Limb (tissue), 2 donors: ENCODE measurements around the gene COX19.
"Not testable (repeated sequence)": the region's sequence is repeated elsewhere in the genome, so short reads cannot be mapped to it uniquely, and the experiment has no call there.

Experiments
- DNase-seq, 2 donors: peaks; one replicate each; pipeline ENCODE4 v3.0.0-alpha.2; 2016; ENCODE audit errors: extremely low spot score in 2 of 2

Gene COX19

GRCh38 chr7:1011297-1012003, 36.1 kb upstream of the COX19 start:
- no peak for DNase-seq

DNA sequence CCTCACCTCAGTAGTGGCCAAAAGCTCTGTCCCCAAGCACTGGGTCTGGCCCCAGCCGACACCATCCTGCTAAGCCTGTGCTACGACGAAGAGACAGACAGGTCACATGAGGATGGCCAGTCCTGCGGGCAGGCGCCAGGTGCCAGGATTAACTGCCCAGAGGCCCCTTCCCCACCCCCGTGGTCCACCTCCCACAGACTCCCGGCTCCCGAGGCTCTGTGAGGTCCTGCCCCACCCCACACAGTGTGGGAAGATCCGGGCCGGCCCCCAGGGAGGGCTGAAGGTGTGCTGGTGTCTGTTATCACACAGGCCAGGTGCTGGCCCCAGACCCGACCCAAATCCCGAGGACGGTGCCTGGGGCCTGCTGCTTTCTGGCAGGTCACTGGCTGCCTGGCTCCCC, 34.9 kb upstream of the COX19 start:
- no peak for DNase-seq

DNA sequence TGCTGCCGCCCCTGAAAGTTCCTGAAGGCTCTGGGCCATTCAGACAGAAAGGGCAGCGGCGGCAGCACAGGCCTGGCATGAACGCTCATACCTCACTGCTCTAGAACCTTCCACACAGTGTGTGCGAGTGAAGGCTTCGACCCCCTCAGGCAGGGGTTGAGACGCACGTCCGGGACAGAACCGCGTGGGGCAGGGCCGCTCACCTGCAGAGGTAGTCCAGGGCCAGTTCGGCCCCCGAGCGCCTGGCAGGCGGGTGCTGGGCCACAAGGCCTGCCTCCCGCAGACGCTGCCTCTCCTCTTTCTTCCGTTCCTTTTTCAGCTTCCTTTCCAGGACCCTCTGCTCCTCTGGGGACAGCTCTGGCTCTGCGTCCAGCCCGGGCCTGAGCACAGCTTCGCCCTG, 34.4 kb upstream of the COX19 start:
- DNase-seq = no peak

GRCh38 chr7:1008733-1009363, 33.5 kb upstream of the COX19 start:
- DNase-seq = no peak

GRCh38 chr7:1007901-1008300, 32.6 kb upstream of the COX19 start:
- no peak for DNase-seq

DNA sequence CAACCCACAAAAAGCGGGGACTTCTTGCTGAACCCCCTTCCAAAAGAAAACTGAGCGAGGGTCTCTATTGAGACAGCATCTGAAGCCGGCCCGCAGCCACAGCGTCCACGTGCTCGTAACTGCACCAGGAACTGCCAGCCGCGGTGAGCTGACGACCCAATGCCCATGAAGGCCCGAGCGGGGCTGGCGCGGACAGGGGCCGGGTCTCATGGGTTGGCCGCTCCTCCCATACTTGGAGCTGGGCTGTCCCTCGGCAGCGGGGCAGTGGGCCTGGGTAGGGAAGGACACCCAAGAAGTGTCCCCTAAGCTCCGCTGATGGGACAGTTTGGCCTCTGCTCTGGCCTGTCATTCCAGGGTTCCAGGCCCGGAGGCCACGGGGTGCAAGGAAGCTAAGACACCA, 30.0 kb upstream of the COX19 start:
- no peak for DNase-seq

DNA sequence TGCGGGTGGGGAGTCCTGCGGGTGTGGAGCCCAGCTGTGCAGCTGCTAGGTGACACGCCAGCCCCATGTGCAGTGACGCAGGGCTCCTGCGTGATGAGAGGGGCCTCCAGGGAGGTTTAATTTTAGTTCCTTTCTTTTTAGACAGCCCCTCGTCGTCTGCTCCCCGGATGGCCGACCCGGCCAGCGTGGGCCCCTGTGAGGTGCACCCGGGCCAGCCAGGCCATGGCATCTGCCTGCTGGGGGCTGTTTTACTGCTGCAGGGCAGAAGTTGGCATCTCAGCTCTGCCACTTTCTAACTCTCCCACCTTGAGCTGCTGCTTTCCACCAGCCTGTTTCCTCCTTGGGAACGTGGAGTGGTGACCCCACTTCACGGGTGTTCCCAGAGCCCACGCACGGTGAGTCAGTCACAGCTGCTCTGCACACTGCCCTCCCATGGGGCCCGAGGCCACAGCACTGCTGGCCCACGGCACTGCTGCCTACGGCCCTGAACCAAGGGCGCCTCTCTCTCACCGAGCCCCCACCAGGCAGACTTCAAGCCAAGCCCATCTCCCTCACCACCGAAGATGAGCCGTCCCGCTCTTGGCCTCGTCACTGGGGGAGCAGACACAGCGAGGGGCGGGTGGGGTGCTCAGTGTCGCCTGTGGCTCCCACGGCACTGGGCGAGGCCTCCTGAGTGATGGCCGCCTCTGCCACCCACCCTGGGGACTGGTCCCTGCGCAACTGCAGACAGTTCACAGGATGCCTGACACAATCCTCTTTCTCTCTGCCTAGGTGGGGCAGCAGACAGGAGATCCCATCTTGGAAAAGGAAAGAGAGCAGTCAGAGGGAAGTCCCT, 28.9 kb upstream of the COX19 start:
- no peak for DNase-seq

DNA sequence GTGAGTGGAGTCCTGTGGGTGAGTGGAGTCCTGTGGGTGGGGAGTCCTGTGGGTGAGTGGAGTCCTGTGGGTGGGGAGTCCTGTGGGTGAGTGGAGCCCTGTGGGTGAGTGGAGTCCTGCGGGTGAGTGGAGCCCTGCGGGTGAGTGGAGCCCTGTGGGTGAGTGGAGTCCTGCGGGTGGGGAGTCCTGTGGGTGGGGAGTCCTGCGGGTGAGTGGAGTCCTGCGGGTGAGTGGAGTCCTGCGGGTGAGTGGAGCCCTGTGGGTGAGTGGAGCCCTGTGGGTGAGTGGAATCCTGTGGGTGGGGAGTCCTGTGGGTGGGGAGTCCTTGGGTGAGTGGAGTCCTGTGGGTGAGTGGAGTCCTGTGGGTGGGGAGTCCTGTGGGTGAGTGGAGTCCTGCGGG, 27.1 kb upstream of the COX19 start:
- not testable (repeated sequence) for DNase-seq

GRCh38 chr7:1002026-1002425, 26.7 kb upstream of the COX19 start:
- DNase-seq = not testable (repeated sequence)

- DNase-seq = not testable (repeated sequence)
These were observed 25.9 kb upstream of the COX19 start for GRCh38 chr7:1001069-1001770.

DNA sequence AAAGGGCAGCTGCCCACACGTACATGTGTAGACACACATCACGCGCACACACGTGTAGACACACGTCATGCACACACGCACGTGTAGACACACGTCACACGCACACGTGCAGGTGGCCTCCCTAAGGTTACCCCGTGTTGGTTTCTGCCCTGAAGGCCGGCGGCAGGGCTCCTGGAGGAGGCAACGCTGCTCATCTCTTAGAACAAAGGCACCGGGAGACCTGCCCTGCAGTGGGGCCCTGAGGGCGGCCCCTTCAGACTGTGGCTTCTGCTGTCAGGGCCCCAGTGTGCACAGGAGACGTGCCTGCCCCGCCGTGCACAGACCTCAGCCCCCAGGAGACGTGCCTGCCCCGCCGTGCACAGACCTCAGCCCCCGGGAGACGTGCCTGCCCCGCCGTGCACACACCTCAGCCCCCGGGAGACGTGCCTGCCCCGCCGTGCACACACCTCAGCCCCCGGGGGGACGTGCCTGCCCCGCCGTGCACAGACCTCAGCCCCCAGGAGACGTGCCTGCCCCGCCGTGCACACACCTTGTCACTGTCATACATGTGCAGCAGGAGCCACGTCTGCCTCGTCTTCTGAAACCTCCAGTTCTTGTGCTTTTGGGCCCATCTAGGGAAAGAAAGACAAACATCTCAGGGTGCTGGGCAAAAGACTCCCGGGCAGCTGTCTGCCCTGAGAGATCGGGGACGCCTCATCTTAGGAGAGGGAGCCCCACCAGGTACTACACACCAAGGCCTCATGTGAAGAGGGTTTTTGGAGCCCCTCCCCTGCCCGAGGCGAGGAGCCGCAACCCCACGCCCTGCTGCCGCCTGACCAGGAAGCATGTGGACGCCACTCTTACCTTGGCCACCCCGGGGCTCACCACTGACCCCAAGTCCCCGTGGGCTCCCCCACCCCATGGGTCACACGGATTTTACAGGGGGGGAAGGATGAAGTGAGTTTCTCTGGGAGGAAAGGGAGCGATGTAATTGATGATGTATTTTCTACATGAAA, 24.9 kb upstream of the COX19 start:
- no peak for DNase-seq

DNA sequence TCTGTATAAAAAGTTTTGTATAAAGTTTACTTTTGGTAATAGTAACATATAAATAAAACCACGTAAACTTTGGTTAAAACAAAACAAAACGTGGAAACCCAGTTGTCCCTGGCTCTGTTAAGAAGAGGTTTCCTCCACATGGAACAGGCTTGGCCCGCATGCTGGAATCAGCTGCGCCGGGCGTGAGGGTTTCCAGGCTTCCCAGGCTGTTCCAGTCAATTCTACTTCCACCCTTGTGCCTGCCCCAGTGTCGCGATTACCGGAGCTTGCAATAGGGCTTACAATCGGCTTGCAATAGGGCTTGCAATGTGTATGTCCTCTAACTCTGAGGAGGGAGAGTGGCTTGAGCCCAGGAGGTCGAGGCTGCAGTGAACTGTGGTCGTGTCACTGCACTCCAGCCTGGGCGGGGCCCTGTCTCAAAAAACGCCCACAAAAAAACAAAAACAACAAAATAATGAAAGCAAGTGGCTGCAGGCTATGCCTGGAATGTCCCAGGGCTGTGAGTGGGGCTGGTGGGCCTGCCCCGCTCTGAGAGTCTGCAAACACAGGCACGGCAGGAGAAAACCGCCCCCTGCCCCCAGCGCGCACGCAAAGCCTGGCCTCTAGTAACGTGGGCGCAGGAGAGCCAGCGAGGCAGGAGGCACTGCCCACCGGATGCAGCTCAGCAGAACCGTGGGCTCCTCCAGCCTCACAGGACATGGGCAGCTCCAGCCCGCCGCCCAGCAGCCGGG, 24.0 kb upstream of the COX19 start:
- no peak for DNase-seq

DNA sequence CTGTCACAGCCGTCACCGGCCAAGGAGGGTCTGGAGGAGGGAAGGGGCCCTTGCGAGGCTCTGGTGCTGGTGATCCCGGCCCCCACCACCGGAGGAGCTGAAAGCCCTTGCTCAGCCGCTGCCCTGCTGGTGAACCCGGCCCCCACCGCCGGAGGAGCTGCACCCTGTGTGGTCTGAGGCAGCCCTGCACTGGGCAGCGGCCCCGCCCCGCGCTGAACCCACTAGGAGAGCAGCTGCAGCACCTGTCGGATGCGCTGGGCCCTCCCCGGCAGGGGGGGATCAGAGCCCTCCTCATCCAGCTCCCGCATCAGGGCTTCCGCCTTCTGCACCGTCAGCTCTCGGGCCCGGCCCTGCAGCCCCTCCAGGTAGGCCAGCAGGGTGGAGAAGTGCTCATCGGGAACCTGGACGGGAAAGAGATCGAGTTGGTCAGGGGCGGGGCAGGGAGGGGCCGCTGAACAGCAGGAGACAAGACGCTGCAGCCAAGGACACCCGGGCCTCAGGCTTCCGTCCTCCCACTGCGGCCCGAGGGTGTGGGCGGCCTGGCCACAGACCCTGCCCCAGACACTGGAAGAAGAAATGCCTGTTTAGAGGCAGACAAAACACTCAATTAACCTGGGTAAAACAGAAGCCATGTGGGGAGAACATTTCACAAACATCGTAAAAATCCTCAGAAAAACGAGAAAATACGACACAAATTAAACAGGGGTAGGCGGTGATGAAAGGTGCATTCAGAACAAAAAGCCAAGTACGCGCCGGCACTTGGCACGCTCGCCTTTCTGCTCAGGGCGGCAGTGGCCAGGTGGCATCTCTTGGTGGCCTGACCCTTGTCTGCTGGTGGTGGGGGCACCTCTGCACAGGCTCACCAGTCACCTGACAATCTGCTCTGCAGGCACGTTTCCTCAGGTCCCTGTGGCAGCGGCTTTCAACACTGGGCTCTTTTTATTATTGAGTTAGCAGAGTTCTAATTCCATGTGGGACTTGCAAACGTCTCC, 22.4 kb upstream of the COX19 start:
- DNase-seq = no peak

- no peak for DNase-seq
These were observed 20.9 kb upstream of the COX19 start for GRCh38 chr7:996079-996872.

- no peak for DNase-seq
These were observed 20.2 kb upstream of the COX19 start for GRCh38 chr7:995571-995970.

- DNase-seq = no peak
These were observed 19.4 kb upstream of the COX19 start for GRCh38 chr7:994592-995308.
